ENCODE data around the gene CRHR1. TPM values are rescaled to one million over a fixed set of nuclear protein-coding genes. Genes with fewer than 3 reads are reported as not detected.

Gene CRHR1
- total and polyA plus RNA-seq, 4 experiments from 2014 or later = not detected

GRCh38 chr17:45752246-45752645, 31.9 kb upstream of the CRHR1 start:
- no peaks in the 10 kb centered on the region for H3K4me1 Mint-ChIP-seq
- Histone ChIP-seq H3K4me3 (ENCODE audit: low read length in 2 of 2) (no peak overlapping the region), H3K9me3 (ENCODE audit: control insufficient read depth in 1 of 2, low read length in 2 of 2) (no peaks in the 10 kb centered on the region), H3K27ac (ENCODE audit: low read depth, low read length) (no peak overlapping the region), H3K36me3 (ENCODE audit: insufficient read depth, low read length) (no peaks in the 10 kb centered on the region), H3K4me1 (ENCODE audit: insufficient read depth, low read length) (no peaks in the 10 kb centered on the region), H3K27me3 (ENCODE audit: insufficient read depth, low read length) (no peaks in the 10 kb centered on the region)
- no peaks in the 10 kb centered on the region for H3K9me3 Mint-ChIP-seq
- intact Hi-C loops (cut with micrococcal nuclease) = no loop called here
- no peak overlapping the region for H3K4me3 Mint-ChIP-seq
- POLR2A ChIA-PET (ENCODE audit: partially characterized antibody) = no interaction called here
- no peaks in the 10 kb centered on the region for H3K36me3 Mint-ChIP-seq
- no peak overlapping the region for H3K27ac Mint-ChIP-seq
- H3K27me3 Mint-ChIP-seq = peaks cover 16 to 26% of the 10 kb centered on the region in 2 donors
- DNase-seq = no peak
- CTCF ChIA-PET (ENCODE audit: partially characterized antibody) = no interaction called here

- no peaks in the 10 kb centered on the region for H3K4me1 Mint-ChIP-seq
- no peak overlapping the region for H3K27ac Mint-ChIP-seq
- ChIA-PET POLR2A (ENCODE audit: partially characterized antibody) (no interaction called here), CTCF (ENCODE audit: partially characterized antibody) (no interaction called here)
- no peaks in the 10 kb centered on the region for H3K36me3 Mint-ChIP-seq
- no peak overlapping the region for H3K27ac ChIP-seq (ENCODE audit: low read depth, low read length)
- DNase-seq = no peak
- peaks cover 16 to 30% of the 10 kb centered on the region in 2 donors for H3K27me3 Mint-ChIP-seq
- no peaks in the 10 kb centered on the region for H3K4me1 ChIP-seq (ENCODE audit: insufficient read depth, low read length)
- no peak overlapping the region for H3K4me3 ChIP-seq (ENCODE audit: low read length in 2 of 2)
- H3K9me3 Mint-ChIP-seq = no peaks in the 10 kb centered on the region
- no peaks in the 10 kb centered on the region for H3K27me3 ChIP-seq (ENCODE audit: insufficient read depth, low read length)
- H3K9me3 ChIP-seq (ENCODE audit: control insufficient read depth in 1 of 2, low read length in 2 of 2) = no peaks in the 10 kb centered on the region
- no peak overlapping the region for H3K4me3 Mint-ChIP-seq
- intact Hi-C loops (cut with micrococcal nuclease) = no loop called here
- no peaks in the 10 kb centered on the region for H3K36me3 ChIP-seq (ENCODE audit: insufficient read depth, low read length)
Measured at GRCh38 chr17:45753645-45754225, 30.4 kb upstream of the CRHR1 start.

- peaks cover 16 to 22% of the 10 kb centered on the region in 2 donors for H3K27me3 Mint-ChIP-seq
- no peaks in the 10 kb centered on the region for H3K4me1 Mint-ChIP-seq
- H3K4me3 Mint-ChIP-seq = no peak overlapping the region
- no peaks in the 10 kb centered on the region for H3K36me3 Mint-ChIP-seq
- no peaks in the 10 kb centered on the region for H3K9me3 Mint-ChIP-seq
- H3K27ac Mint-ChIP-seq = no peak overlapping the region
- Histone ChIP-seq H3K4me3 (ENCODE audit: low read length in 2 of 2) (no peak overlapping the region), H3K9me3 (ENCODE audit: control insufficient read depth in 1 of 2, low read length in 2 of 2) (no peaks in the 10 kb centered on the region), H3K4me1 (ENCODE audit: insufficient read depth, low read length) (no peaks in the 10 kb centered on the region), H3K36me3 (ENCODE audit: insufficient read depth, low read length) (no peaks in the 10 kb centered on the region), H3K27ac (ENCODE audit: low read depth, low read length) (no peak overlapping the region), H3K27me3 (ENCODE audit: insufficient read depth, low read length) (no peaks in the 10 kb centered on the region)
- no peak for DNase-seq
- intact Hi-C loops (cut with micrococcal nuclease) = no loop called here
- POLR2A ChIA-PET (ENCODE audit: partially characterized antibody) = no interaction called here
- CTCF ChIA-PET (ENCODE audit: partially characterized antibody) = no interaction called here
Measured at GRCh38 chr17:45755050-45755449, 29.1 kb upstream of the CRHR1 start.

GRCh38 chr17:45756266-45756991, 27.7 kb upstream of the CRHR1 start:
- no peak for DNase-seq
- intact Hi-C loops (cut with micrococcal nuclease) = no loop called here
- POLR2A ChIA-PET (ENCODE audit: partially characterized antibody) = no interaction called here
- no peak overlapping the region for H3K4me3 Mint-ChIP-seq
- H3K27me3 Mint-ChIP-seq = peaks cover 11 to 19% of the 10 kb centered on the region in 2 donors
- no peaks in the 10 kb centered on the region for H3K9me3 Mint-ChIP-seq
- H3K36me3 Mint-ChIP-seq = no peaks in the 10 kb centered on the region
- Histone ChIP-seq H3K27ac (ENCODE audit: low read depth, low read length) (no peak overlapping the region), H3K4me1 (ENCODE audit: insufficient read depth, low read length) (no peaks in the 10 kb centered on the region), H3K36me3 (ENCODE audit: insufficient read depth, low read length) (no peaks in the 10 kb centered on the region), H3K27me3 (ENCODE audit: insufficient read depth, low read length) (no peaks in the 10 kb centered on the region), H3K9me3 (ENCODE audit: control insufficient read depth in 1 of 2, low read length in 2 of 2) (no peaks in the 10 kb centered on the region), H3K4me3 (ENCODE audit: low read length in 2 of 2) (no peak overlapping the region)
- CTCF ChIA-PET (ENCODE audit: partially characterized antibody) = interaction anchor here (1.2 to 1.6 kb wide), 2 partner anchors 9 to 26 kb away, joined by 3 to 4 read pairs; no protein-coding TSS in a partner anchor
- H3K27ac Mint-ChIP-seq = peak overlapping the region in 1 of 7 donors; percentile 17
- no peaks in the 10 kb centered on the region for H3K4me1 Mint-ChIP-seq

- CTCF ChIA-PET (ENCODE audit: partially characterized antibody) = interaction anchor here (1.6 kb wide), 1 partner anchor 25 kb away, joined by 4 read pairs; no protein-coding TSS in a partner anchor
- POLR2A ChIA-PET (ENCODE audit: partially characterized antibody) = no interaction called here
Measured at GRCh38 chr17:45757431-45758218, 26.5 kb upstream of the CRHR1 start.

GRCh38 chr17:45758544-45758943, 25.6 kb upstream of the CRHR1 start:
- intact Hi-C loops (cut with micrococcal nuclease) = no loop called here
- no peaks in the 10 kb centered on the region for H3K4me1 ChIP-seq (ENCODE audit: insufficient read depth, low read length)
- ChIA-PET CTCF (ENCODE audit: partially characterized antibody) (no interaction called here), POLR2A (ENCODE audit: partially characterized antibody) (no interaction called here)
- no peak overlapping the region for H3K27ac ChIP-seq (ENCODE audit: low read depth, low read length)
- H3K9me3 ChIP-seq (ENCODE audit: control insufficient read depth in 1 of 2, low read length in 2 of 2) = no peaks in the 10 kb centered on the region
- Mint-ChIP-seq H3K27me3 (peaks cover 12 to 16% of the 10 kb centered on the region in 2 donors), H3K36me3 (no peaks in the 10 kb centered on the region), H3K9me3 (no peaks in the 10 kb centered on the region), H3K4me1 (no peaks in the 10 kb centered on the region), H3K4me3 (no peak overlapping the region), H3K27ac (no peak overlapping the region)
- no peaks in the 10 kb centered on the region for H3K36me3 ChIP-seq (ENCODE audit: insufficient read depth, low read length)
- no peaks in the 10 kb centered on the region for H3K27me3 ChIP-seq (ENCODE audit: insufficient read depth, low read length)
- no peak overlapping the region for H3K4me3 ChIP-seq (ENCODE audit: low read length in 2 of 2)
- no peak for DNase-seq

More at GRCh38 chr17:45757431-45758218, 26.5 kb upstream of the CRHR1 start:
- Histone ChIP-seq H3K9me3 (ENCODE audit: control insufficient read depth in 1 of 2, low read length in 2 of 2) (no peaks in the 10 kb centered on the region), H3K4me1 (ENCODE audit: insufficient read depth, low read length) (no peaks in the 10 kb centered on the region), H3K27me3 (ENCODE audit: insufficient read depth, low read length) (no peaks in the 10 kb centered on the region), H3K27ac (ENCODE audit: low read depth, low read length) (no peak overlapping the region), H3K36me3 (ENCODE audit: insufficient read depth, low read length) (no peaks in the 10 kb centered on the region), H3K4me3 (ENCODE audit: low read length in 2 of 2) (no peak overlapping the region)
- H3K9me3 Mint-ChIP-seq = no peaks in the 10 kb centered on the region
- DNase-seq = no peak
- H3K4me3 Mint-ChIP-seq = peak overlapping the region in 1 of 8 donors; percentile 40
- H3K4me1 Mint-ChIP-seq = no peaks in the 10 kb centered on the region
- no peaks in the 10 kb centered on the region for H3K36me3 Mint-ChIP-seq
- no peak overlapping the region for H3K27ac Mint-ChIP-seq
- H3K27me3 Mint-ChIP-seq = peaks cover 11 to 13% of the 10 kb centered on the region in 2 donors
- intact Hi-C loops (cut with micrococcal nuclease) = no loop called here

GRCh38 chr17:45759761-45760160, 24.4 kb upstream of the CRHR1 start:
- Mint-ChIP-seq H3K4me1 (no peaks in the 10 kb centered on the region), H3K9me3 (no peaks in the 10 kb centered on the region), H3K36me3 (no peaks in the 10 kb centered on the region), H3K27ac (no peak overlapping the region), H3K4me3 (no peak overlapping the region), H3K27me3 (peaks cover 18 to 19% of the 10 kb centered on the region in 2 donors)
- no peaks in the 10 kb centered on the region for H3K4me1 ChIP-seq (ENCODE audit: insufficient read depth, low read length)
- no peaks in the 10 kb centered on the region for H3K36me3 ChIP-seq (ENCODE audit: insufficient read depth, low read length)
- H3K4me3 ChIP-seq (ENCODE audit: low read length in 2 of 2) = no peak overlapping the region
- ChIA-PET CTCF (ENCODE audit: partially characterized antibody) (no interaction called here), POLR2A (ENCODE audit: partially characterized antibody) (no interaction called here)
- no peaks in the 10 kb centered on the region for H3K9me3 ChIP-seq (ENCODE audit: control insufficient read depth in 1 of 2, low read length in 2 of 2)
- DNase-seq = no peak
- H3K27ac ChIP-seq (ENCODE audit: low read depth, low read length) = no peak overlapping the region
- H3K27me3 ChIP-seq (ENCODE audit: insufficient read depth, low read length) = no peaks in the 10 kb centered on the region
- intact Hi-C loops (cut with micrococcal nuclease) = no loop called here

Data from CD4-positive, alpha-beta memory T cell (primary cell).